Stimulated activated CD4-positive, alpha-beta T cell treated with anti-CD3 and anti-CD28 coated beads, Interleukin-15, amount 100 ng/mL, for 1 hour (primary cell): ENCODE results near the gene PTCD1.
A peak's percentile ranks its signal among the peaks of the same experiment; 100 is the strongest.

Experiments used
- DNase-seq, 2 donors: peaks; one replicate each; pipeline ENCODE4 v3.0.0-alpha.2; 2020; ENCODE audit warnings: low read depth in 1 of 2, low spot score in 1 of 2

Gene PTCD1

GRCh38 chr7:99408379-99409191, 30.0 kb downstream of the PTCD1 start, which contains the start of the genes BUD31 and PDAP1:
BUD31 (plus strand) TSS chr7:99408969; CDS start chr7:99411093, 2,124 bp downstream.
PDAP1 (minus strand) TSS chr7:99408597; CDS start chr7:99408548, 49 bp downstream.
- peak; percentile 83 to 92 for DNase-seq

DNA sequence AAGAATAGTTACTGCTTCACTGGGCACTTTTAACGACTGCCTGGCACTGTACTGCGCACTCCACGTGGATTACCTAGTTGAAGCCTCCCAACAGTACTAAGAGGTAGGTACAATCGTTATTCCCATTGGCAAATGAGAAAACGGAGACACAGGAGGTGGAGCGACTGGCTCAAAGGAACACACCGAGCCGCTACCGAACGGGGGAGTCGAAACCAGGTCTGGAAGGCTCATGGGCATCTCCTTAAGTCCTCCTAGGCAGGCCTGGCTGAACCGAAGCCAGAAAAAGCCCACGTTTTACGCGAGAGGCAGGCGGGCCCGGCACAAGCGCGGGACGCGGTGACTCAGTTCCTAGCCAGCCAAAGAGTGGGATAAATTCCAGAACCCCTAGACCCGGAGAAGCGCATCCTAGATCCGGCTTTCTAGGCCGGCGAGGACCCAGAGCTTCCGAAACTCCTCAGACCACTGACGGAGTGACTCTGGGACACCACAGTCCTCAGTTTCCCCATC, 30.7 kb downstream of the PTCD1 start:
- peak in 1 of 2 donors; percentile 20 for DNase-seq

DNA sequence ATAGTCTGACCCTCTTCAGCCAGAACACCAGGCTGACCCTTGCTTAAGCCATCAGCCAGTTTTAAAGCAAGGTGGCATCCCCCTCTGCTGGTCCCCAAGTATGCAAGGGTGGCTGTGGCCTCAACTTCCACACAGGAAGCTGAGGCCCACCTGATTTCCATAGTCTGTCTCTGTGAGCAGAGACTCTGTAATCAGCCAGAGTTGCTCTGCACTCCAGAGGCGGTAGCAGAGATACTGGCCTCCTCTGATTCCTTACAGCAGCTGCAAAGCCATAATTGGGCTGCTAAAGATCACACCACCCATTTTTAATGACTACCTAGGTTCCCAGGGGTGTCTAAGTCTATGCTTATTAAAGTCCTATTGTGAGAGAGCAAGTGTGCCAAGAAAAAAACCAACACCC, 32.0 kb downstream of the PTCD1 start:
- no peak for DNase-seq

DNA sequence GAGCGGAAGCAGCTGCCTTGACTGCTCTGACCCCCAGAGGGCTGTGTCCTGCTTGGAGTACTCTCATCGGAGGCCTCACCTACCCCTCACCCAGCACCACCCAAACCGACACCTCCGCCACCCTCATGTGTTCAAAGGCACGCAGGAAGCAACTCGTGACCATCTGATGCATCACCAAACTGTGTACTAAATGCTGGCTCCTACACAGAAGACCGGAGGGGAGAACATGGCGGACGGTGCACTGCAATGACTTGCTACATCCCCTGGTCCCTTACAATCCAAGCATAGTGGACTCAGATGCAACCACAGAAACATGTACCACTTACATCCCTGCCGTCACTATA, 33.6 kb downstream of the PTCD1 start:
- no peak for DNase-seq

DNA sequence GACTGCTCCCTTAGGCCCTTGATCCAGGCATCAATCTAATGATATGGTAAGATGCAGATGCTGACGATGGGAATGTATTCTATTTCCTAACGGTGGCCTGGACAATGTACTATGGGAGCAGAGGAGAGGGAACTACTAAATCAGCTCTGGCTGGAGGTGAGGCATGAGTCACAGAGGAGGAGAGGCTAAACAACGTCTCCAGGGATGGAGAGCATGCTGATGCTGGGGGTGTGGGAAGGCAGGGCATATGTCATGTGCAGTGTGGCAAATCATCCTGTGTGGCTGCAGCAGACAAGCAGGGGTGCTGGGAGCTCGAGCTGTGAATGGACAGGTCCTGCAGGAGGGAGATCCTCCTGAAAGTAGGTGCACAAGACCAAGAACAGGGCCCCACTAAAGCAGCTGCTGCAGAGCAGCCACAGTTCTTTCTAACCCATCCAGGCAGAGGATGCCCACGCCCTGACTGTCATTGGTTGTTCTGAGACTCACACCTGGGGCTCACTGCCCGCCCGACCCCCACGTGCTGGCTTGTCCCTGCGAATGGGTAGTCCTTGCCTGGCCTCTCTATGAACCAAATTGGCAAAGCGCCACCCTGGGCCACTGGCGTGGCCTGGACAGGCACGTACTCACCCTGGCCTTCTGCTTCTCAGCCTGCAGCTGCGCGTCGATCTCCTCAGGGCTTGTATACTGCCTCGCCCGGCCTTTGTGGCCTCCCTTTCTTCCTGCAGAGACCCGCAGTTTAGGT, 34.2 kb downstream of the PTCD1 start:
- no peak for DNase-seq

DNA sequence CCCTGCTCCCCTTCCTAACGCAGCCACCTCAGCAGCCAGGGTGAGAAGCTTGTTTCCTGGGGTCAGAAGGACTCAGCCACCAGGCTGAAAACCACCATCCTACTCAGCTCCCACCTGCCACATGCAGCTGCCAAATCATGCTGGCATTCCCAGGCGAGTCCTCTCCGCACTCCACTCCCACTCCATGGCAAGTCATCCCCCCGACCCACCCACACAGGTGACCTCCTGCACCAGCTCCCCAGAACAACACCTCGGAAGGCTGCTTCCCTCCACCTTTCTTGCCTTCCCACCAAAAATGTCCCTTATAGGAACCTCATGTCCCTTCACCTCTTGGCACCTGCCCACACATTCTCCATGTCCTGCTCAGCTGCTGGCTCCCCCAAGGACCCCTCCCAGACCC, 34.8 kb downstream of the PTCD1 start:
- DNase-seq = no peak

- no peak for DNase-seq
Measured at GRCh38 chr7:99402854-99403253, 35.7 kb downstream of the PTCD1 start.

DNA sequence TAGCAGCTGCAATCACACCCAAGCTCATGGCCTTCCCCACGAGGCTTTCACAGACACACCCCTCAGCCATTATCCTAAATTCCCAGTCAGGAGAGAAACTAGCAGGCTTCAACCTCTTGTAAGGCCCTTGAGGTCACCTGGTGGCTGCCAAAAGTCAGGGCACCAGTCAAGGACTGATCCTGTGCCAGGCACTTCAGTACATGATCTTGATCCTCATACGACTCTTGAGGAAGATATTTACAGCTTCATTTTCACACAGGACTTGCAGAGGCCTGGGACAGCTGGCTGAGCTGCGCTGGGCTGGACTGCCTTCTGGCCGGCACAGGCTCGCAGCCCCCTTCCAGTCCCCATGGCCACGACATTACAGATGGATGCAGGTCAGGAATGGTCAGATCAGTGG, 39.0 kb downstream of the PTCD1 start:
- DNase-seq = no peak

DNA sequence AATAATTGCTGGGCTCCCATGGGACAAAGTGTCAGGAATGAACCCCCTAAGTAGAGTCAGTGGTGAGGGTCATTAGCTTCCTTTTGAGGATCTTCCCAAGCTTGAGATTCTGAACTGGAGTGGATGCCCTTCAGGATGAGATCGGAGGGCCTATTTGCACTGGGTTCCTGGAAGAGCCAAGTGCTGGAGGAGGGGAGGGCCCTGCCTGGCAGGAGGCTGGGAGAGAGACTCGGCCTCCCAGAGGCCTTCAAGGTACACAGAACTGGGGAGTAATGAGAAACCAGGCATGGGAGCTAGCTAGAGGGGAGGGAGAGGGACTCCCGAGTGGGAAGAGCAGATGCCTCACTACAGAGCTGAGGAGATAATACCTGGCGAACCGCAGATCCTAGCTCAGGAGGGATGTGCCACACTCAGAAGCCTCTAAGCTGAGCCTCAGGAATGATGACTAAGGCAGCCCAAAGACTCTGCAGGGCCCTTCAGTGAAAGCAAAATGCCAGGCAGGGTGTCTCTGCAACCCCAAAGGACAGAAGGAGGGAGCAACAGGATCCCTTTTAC, 39.6 kb downstream of the PTCD1 start:
- DNase-seq = no peak

DNA sequence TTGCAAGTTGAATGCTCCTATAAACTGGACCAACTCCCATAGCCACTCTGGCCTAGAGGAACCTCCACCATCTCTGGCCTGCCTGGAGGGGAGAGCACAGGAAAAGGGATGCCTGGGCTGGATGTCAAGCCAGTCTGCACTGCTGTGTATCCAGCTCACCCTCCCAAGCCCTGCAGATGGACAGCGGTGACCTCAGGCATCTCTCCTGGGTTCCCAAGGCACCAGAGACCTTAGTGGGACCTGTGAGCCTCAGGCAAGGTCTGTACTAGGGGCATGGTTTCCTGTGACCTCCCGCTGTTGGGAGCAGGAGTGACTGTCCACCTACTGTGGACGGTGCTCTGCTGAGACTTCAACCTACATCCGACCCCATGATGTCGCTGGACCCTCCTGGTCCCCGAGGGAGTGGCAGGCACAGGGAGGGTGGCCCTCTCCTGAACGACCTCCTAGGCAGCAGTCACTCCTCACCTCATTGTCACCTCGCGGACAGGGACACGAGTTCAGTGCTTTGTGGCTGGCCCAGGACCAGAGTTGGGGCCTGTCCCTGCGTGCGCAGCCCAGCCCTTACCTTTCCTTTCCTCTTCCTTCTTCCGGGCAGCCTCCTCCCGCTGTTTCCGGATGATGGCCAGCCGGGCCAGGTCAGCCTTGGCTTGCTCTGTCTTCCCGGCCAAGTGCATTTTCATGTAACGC, 41.2 kb downstream of the PTCD1 start:
- DNase-seq = no peak

- DNase-seq = no peak
Measured at GRCh38 chr7:99396418-99397296, 41.9 kb downstream of the PTCD1 start.

DNA sequence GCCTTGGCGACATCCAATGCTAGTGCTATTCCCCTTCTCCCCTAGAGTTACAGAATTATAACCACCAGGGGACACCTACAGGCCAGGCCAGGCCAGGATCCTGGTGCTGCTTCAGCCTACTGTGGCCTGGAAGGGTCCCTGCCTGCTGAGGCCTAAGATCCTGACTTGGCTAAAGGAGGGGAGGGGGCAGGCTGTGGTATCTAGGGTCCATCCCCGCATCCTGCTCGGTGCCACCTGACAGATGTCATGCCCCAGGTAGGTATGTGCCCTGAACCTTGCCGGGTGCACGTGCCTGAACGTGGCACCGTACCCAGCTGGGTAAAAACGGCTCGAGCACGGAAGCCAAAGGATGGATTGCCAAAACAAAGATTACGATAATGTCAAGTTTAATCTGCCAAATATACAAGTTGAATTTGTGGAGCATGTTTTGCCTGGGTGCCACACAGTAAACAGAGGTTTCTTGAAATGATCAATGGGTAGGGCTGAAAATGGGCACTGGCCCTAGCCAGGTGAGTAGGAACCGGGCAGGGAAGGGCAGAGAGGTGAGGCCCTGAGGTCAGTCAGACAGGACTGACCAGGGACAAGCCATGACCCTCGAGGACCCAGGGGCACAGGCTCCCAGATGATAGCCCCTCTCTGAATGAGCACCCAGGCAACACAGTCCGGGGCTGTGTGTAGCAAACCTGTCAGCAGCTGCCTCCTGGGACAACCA, 42.8 kb downstream of the PTCD1 start:
- no peak for DNase-seq

GRCh38 chr7:99394188-99394502, 44.5 kb downstream of the PTCD1 start:
- no peak for DNase-seq

- no peak for DNase-seq
Measured at GRCh38 chr7:99393355-99394187, 45.0 kb downstream of the PTCD1 start.

- peak; percentile 59 to 63 for DNase-seq
Measured at GRCh38 chr7:99392659-99393354, 45.8 kb downstream of the PTCD1 start.

GRCh38 chr7:99392046-99392445, 46.6 kb downstream of the PTCD1 start:
- no peak for DNase-seq

DNA sequence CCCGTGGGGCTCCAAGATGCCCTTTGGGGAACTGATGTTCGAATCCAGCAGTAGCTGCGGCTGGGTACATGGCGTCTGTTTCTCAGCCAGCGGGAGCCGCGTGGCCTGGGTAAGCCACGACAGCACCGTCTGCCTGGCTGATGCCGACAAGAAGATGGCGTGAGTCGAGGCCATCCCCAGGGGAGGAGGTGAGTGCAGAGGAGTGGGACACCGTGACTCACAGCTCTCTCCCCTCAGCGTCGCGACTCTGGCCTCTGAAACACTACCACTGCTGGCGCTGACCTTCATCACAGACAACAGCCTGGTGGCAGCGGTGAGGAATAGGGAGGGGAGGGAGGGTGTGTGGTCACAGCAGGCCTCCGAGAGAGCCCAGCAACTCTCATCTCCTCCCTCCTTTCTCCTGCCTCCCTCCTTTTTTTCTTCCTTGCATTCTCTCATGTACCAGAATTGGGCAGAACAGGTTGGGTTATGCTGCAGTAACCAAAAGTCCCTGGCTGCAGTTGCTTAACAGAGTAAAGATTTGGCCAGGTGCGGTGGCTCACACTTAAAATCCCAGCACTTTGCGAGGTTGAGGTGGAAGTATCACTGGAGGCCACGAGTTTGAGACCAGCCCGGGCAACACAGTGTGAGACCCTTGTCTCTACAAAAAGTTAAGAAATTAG, 47.5 kb downstream of the PTCD1 start:
- no peak for DNase-seq

GRCh38 chr7:99389772-99390171, 48.8 kb downstream of the PTCD1 start:
- DNase-seq = no peak
